Astrocyte of the cerebellum (primary cell): ENCODE results near the gene TAF12.
"Not testable (repeated sequence)": the region's sequence is repeated elsewhere in the genome, so short reads cannot be mapped to it uniquely, and the experiment has no call there.

Source experiments
- DNase-seq: peaks from one replicate; pipeline ENCODE4 v3.0.0-alpha.2; 2011; ENCODE audit warnings: low read depth
- H3K4me3 ChIP-seq: 2 replicates; pipeline ENCODE4 v1.5.1; 2011; ENCODE audit warnings: mild to moderate bottlenecking, low read depth, low read length, moderate library complexity
- in situ Hi-C: cut with HindIII; loops from 2 replicates; pipeline ENCODE4 v1.10.0; 2017; ENCODE audit warnings: low sequenced_read_pairs
- TF ChIP-seq, protein P1 (sequence below): IDR thresholded peaks from 2 replicates; pipeline ENCODE4 v1.5.1; 2012; ENCODE audit warnings: low read length, low read depth, moderate library complexity, mild to moderate bottlenecking; ENCODE audit errors: missing control alignments

TAF12 gene, protein sequence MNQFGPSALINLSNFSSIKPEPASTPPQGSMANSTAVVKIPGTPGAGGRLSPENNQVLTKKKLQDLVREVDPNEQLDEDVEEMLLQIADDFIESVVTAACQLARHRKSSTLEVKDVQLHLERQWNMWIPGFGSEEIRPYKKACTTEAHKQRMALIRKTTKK

GRCh38 chr1:28642847-28643635 is at the start of gene TAF12:
TSS of gene TAF12 (minus strand) at chr1:28643067. CDS start at chr1:28622081, 20,986 bp downstream.
- in situ Hi-C loops: no loop called here
- TF ChIP-seq, protein P1, sequence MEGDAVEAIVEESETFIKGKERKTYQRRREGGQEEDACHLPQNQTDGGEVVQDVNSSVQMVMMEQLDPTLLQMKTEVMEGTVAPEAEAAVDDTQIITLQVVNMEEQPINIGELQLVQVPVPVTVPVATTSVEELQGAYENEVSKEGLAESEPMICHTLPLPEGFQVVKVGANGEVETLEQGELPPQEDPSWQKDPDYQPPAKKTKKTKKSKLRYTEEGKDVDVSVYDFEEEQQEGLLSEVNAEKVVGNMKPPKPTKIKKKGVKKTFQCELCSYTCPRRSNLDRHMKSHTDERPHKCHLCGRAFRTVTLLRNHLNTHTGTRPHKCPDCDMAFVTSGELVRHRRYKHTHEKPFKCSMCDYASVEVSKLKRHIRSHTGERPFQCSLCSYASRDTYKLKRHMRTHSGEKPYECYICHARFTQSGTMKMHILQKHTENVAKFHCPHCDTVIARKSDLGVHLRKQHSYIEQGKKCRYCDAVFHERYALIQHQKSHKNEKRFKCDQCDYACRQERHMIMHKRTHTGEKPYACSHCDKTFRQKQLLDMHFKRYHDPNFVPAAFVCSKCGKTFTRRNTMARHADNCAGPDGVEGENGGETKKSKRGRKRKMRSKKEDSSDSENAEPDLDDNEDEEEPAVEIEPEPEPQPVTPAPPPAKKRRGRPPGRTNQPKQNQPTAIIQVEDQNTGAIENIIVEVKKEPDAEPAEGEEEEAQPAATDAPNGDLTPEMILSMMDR: peak; percentile 33
- peak; percentile 83 for DNase-seq

DNA sequence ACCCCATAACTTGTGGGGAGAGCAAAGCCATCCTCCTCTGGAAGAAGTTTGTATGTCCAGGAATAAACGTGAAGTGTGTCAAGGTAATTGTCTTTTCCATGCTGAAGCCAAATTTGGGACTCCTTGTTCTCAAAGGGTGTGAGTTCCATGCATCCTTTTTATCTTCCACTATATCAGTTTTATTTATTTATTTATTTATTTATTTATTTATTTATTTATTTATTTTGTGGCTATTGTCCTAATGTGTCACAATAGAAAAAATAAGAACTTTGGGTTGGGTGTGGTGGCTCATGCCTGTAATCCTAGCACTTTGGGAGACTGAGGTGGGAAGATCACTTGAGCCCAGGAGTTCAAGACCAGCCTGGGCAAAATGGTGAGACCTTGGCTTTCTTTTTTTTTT is 48.8 kb upstream of the TAF12 start:
- H3K4me3 ChIP-seq, in situ Hi-C loops, DNase-seq: not testable (repeated sequence)

More at GRCh38 chr1:28642847-28643635, at the start of gene TAF12:
- peak within 1 kb of the TSS; percentile 87 for H3K4me3 ChIP-seq

DNA sequence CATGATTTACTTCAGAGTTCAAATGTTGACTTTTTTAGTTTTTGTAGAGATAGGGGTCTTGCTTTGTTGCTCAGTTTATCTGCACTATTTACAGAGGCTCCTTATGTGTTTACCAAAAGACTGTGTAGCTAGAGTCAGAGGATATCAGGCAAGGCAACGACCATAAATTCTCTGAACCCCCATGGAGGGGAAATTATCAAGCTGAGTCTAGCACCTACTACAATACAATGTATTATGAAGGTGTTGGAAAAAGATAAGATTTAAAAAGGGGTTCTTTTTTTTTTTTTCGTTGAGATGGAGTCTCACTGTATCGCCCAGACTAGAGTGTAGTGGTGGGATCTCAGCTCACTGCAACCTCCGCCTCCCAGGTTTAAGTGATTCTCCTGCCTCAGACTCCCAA is 42.1 kb upstream of the TAF12 start:
- no peak overlapping the region for H3K4me3 ChIP-seq
- DNase-seq: no peak
- TF ChIP-seq, protein P1: no peak
- in situ Hi-C loops: no loop called here

DNA sequence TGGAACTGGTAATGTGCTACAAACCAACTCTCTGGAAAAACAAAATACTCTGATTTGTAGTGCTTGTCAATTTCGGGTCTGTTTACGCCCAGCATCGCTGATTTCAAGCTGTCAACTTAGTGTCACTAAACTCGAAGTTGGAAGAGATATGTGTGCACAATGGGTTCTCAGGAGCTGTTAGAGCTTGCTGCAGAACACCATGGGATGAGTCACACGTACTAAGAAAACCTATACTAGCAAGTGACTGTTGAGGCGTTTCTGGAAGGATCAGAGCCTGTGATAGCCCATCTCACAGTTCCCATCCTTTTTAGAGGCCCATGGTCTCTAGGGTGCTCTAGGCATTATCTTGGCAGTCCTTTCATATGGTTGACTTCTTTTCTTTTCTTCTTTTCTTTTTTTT is 40.0 kb upstream of the TAF12 start:
- no peak for DNase-seq
- no peak overlapping the region for H3K4me3 ChIP-seq
- in situ Hi-C loops: no loop called here
- TF ChIP-seq, protein P1: no peak

GRCh38 chr1:28680151-28680550 is 37.3 kb upstream of the TAF12 start:
- in situ Hi-C loops: no loop called here
- H3K4me3 ChIP-seq: no peak overlapping the region
- TF ChIP-seq, protein P1: no peak
- DNase-seq: no peak

- in situ Hi-C loops: no loop called here
- DNase-seq: no peak
- H3K4me3 ChIP-seq: no peak overlapping the region
- TF ChIP-seq, protein P1: no peak
Observed at GRCh38 chr1:28675924-28676257, 33.0 kb upstream of the TAF12 start.

- DNase-seq, H3K4me3 ChIP-seq, in situ Hi-C loops: not testable (repeated sequence)
Observed at GRCh38 chr1:28672971-28673370, 30.1 kb upstream of the TAF12 start.
